ENCODE data around the gene NBL1. TPM values are rescaled to one million over a fixed set of nuclear protein-coding genes. Genes with fewer than 3 reads are reported as not detected.
A peak's percentile ranks its signal among the peaks of the same experiment; 100 is the strongest.

NBL1 gene
- total and polyA plus RNA-seq, 9 of the 15 experiments (the other 6 are each of a cell fraction or from before 2014, with no cell fraction given): 0.10 to 3.7 (median 1.8) TPM; not detected in 1

DNA sequence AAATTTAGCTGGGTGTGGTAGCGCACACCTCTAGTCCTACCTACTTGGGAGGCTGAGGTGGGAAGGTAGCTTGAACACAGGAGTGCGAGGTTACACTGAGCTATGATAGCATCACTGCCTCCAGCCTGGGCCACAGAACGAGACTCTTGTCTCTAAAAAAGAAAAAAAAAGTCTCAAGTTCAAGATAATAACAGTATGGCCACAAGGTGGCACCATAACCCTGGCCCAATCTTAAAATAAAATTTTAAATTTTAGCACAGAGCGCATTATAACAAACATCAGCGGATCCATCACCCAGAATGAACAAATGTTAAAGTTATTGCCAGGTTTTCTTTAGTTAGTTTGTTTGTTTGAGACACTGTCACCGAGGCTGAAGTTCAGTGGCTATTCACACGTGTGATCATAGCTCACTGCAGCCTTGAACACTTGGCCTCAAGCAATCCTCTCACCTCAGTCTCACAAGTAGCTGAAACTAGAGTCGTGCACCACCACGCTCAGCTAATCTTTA is 17.7 kb downstream of the NBL1 start (continued):
- TF ChIP-seq, protein P1, sequence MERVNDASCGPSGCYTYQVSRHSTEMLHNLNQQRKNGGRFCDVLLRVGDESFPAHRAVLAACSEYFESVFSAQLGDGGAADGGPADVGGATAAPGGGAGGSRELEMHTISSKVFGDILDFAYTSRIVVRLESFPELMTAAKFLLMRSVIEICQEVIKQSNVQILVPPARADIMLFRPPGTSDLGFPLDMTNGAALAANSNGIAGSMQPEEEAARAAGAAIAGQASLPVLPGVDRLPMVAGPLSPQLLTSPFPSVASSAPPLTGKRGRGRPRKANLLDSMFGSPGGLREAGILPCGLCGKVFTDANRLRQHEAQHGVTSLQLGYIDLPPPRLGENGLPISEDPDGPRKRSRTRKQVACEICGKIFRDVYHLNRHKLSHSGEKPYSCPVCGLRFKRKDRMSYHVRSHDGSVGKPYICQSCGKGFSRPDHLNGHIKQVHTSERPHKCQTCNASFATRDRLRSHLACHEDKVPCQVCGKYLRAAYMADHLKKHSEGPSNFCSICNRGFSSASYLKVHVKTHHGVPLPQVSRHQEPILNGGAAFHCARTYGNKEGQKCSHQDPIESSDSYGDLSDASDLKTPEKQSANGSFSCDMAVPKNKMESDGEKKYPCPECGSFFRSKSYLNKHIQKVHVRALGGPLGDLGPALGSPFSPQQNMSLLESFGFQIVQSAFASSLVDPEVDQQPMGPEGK (CRISPR knock-in tag; IDR thresholded peaks at IDR 0.05; ENCODE audit: borderline replicate concordance): no peak
- TF ChIP-seq KDM5B (IDR thresholded peaks at IDR 0.05; ENCODE audit: insufficient replicate concordance, low read depth, low read length) (no peak), IRF2 (CRISPR knock-in tag; IDR thresholded peaks at IDR 0.05) (no peak), ZNF384 (IDR thresholded peaks at IDR 0.05; ENCODE audit: low read depth, low read length) (peak; percentile 95), RAD21 (CRISPR knock-in tag; conservative IDR thresholded peaks at IDR 0.05 in 1 of 2, IDR thresholded peaks at IDR 0.05 in 1 of 2) (peak; percentile 53 to 75), ZNF253 (CRISPR knock-in tag; conservative IDR thresholded peaks at IDR 0.05) (no peak), MEF2D (tag; conservative IDR thresholded peaks at IDR 0.05; ENCODE audit: low read depth) (no peak), NFIX (CRISPR knock-in tag; IDR thresholded peaks at IDR 0.05; ENCODE audit: low read depth) (no peak), TAF15 (IDR thresholded peaks at IDR 0.05; ENCODE audit: low read depth, low read length) (no peak), ZNF121 (CRISPR knock-in tag; conservative IDR thresholded peaks at IDR 0.05) (peak; percentile 89; the same call in 1 of the 2 replicates), ZFP36 (IDR thresholded peaks at IDR 0.05; ENCODE audit: low read depth, low read length, partially characterized antibody) (no peak), NCOA4 (IDR thresholded peaks at IDR 0.05; ENCODE audit: partially characterized antibody) (no peak), SIN3A (IDR thresholded peaks at IDR 0.05; ENCODE audit: borderline replicate concordance in 2 of 2, control insufficient read depth in 1 of 2, low read depth in 2 of 2, low read length in 2 of 2) (no peak)
- TF ChIP-seq, protein P2, sequence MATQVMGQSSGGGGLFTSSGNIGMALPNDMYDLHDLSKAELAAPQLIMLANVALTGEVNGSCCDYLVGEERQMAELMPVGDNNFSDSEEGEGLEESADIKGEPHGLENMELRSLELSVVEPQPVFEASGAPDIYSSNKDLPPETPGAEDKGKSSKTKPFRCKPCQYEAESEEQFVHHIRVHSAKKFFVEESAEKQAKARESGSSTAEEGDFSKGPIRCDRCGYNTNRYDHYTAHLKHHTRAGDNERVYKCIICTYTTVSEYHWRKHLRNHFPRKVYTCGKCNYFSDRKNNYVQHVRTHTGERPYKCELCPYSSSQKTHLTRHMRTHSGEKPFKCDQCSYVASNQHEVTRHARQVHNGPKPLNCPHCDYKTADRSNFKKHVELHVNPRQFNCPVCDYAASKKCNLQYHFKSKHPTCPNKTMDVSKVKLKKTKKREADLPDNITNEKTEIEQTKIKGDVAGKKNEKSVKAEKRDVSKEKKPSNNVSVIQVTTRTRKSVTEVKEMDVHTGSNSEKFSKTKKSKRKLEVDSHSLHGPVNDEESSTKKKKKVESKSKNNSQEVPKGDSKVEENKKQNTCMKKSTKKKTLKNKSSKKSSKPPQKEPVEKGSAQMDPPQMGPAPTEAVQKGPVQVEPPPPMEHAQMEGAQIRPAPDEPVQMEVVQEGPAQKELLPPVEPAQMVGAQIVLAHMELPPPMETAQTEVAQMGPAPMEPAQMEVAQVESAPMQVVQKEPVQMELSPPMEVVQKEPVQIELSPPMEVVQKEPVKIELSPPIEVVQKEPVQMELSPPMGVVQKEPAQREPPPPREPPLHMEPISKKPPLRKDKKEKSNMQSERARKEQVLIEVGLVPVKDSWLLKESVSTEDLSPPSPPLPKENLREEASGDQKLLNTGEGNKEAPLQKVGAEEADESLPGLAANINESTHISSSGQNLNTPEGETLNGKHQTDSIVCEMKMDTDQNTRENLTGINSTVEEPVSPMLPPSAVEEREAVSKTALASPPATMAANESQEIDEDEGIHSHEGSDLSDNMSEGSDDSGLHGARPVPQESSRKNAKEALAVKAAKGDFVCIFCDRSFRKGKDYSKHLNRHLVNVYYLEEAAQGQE (IDR thresholded peaks at IDR 0.05; ENCODE audit: borderline replicate concordance): peak; percentile 31; the same call in 1 of the 2 replicates
- TF ChIP-seq, protein P2 (CRISPR knock-in tag; IDR thresholded peaks at IDR 0.05; ENCODE audit: low read depth): no peak
- TF ChIP-seq, protein P3, sequence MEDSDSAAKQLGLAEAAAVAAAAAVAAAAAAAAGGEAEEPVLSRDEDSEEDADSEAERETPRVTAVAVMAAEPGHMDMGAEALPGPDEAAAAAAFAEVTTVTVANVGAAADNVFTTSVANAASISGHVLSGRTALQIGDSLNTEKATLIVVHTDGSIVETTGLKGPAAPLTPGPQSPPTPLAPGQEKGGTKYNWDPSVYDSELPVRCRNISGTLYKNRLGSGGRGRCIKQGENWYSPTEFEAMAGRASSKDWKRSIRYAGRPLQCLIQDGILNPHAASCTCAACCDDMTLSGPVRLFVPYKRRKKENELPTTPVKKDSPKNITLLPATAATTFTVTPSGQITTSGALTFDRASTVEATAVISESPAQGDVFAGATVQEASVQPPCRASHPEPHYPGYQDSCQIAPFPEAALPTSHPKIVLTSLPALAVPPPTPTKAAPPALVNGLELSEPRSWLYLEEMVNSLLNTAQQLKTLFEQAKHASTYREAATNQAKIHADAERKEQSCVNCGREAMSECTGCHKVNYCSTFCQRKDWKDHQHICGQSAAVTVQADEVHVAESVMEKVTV (CRISPR knock-in tag; IDR thresholded peaks at IDR 0.05): 0 out of 2 replicates have a peak, but pooled peaks have one; percentile 29
